GM19397 (cell line): ENCODE results near the gene PDZD8.
"Not testable (repeated sequence)": the region's sequence is repeated elsewhere in the genome, so short reads cannot be mapped to it uniquely, and the experiment has no call there.

Experiments
- ATAC-seq: cut with Tn5 transposase; IDR thresholded peaks from one replicate; pipeline ENCODE4 v1.9.1; 2021; ENCODE audit warnings: mild to moderate bottlenecking, moderate library complexity; ENCODE audit not compliant: unreplicated experiment

PDZD8 gene

GRCh38 chr10:117303451-117303850, 71.8 kb downstream of the PDZD8 start:
- ATAC-seq, result not testable (repeated sequence)

GRCh38 chr10:117300671-117301070, 74.6 kb downstream of the PDZD8 start:
- ATAC-seq, result no peak

GRCh38 chr10:117299435-117299834, 75.8 kb downstream of the PDZD8 start:
- no peak for ATAC-seq

- ATAC-seq, result no peak
These were observed 77.0 kb downstream of the PDZD8 start for GRCh38 chr10:117298219-117298618.

GRCh38 chr10:117294735-117295134, 80.5 kb downstream of the PDZD8 start:
- no peak for ATAC-seq

GRCh38 chr10:117294039-117294645, 81.1 kb downstream of the PDZD8 start:
- no peak for ATAC-seq

- not testable (repeated sequence) for ATAC-seq
These were observed 84.4 kb downstream of the PDZD8 start for GRCh38 chr10:117290872-117291271.

GRCh38 chr10:117284716-117285494, 90.3 kb downstream of the PDZD8 start:
- no peak for ATAC-seq

GRCh38 chr10:117277675-117278074, 97.6 kb downstream of the PDZD8 start:
- ATAC-seq, result no peak

- no peak for ATAC-seq
These were observed 100.1 kb downstream of the PDZD8 start for GRCh38 chr10:117275121-117275520.

GRCh38 chr10:117274509-117274908, 100.7 kb downstream of the PDZD8 start:
- no peak for ATAC-seq

GRCh38 chr10:117273980-117274379, 101.3 kb downstream of the PDZD8 start:
- no peak for ATAC-seq

- no peak for ATAC-seq
These were observed 102.8 kb downstream of the PDZD8 start for GRCh38 chr10:117272195-117273076.

- no peak for ATAC-seq
These were observed 103.8 kb downstream of the PDZD8 start for GRCh38 chr10:117271427-117271826.

GRCh38 chr10:117268907-117269306, 106.3 kb downstream of the PDZD8 start:
- ATAC-seq, result no peak

GRCh38 chr10:117268258-117268657, 107.0 kb downstream of the PDZD8 start:
- ATAC-seq, result no peak

- ATAC-seq, result no peak
These were observed 108.4 kb downstream of the PDZD8 start for GRCh38 chr10:117266812-117267211.

GRCh38 chr10:117266400-117266799, 108.8 kb downstream of the PDZD8 start:
- ATAC-seq, result no peak

GRCh38 chr10:117264782-117265181, 110.5 kb downstream of the PDZD8 start:
- no peak for ATAC-seq

GRCh38 chr10:117262903-117263293, 112.3 kb downstream of the PDZD8 start:
- no peak for ATAC-seq

- no peak for ATAC-seq
These were observed 112.8 kb downstream of the PDZD8 start for GRCh38 chr10:117262291-117262902.
